ENCODE results near the gene COL4A5.

COL4A5 gene

GRCh38 chrX:108415146-108415545, 24.5 kb upstream of the COL4A5 start:
- H3K79me2 ChIP-seq (ENCODE audit: control insufficient read depth, low read length): no peaks in the 10 kb centered on the region
- H3F3A ChIP-seq (ENCODE audit: control insufficient read depth, insufficient read depth): no peaks in the 10 kb centered on the region
- H3K4me3 ChIP-seq (ENCODE audit: low read length): no peak overlapping the region
- H3K9me3 ChIP-seq (ENCODE audit: control insufficient read depth, insufficient read depth, low read length): no peaks in the 10 kb centered on the region
- no peak overlapping the region for H3K27ac ChIP-seq (ENCODE audit: low read depth, low read length)
- no peaks in the 10 kb centered on the region for H3K27me3 ChIP-seq (ENCODE audit: control insufficient read depth, low read length)
- H4K20me1 ChIP-seq (ENCODE audit: control insufficient read depth, insufficient read depth, low read depth, low read length): no peaks in the 10 kb centered on the region
- no peak overlapping the region for H3K4me2 ChIP-seq (ENCODE audit: low read length)
- TF ChIP-seq EZH2phosphoT487 (IDR thresholded peaks at IDR 0.05; ENCODE audit: borderline replicate concordance, low read length): no peak
- TF ChIP-seq CTCF (IDR thresholded peaks at IDR 0.05; ENCODE audit: low read depth, low read length, poor library complexity, severe bottlenecking): no peak
- no peaks in the 10 kb centered on the region for H3K4me1 ChIP-seq (ENCODE audit: control insufficient read depth, low read length)
- no peaks in the 10 kb centered on the region for H3K36me3 ChIP-seq (ENCODE audit: control insufficient read depth, low read length)
- no peaks in the 10 kb centered on the region for H3K9me2 ChIP-seq (replicated peaks; ENCODE audit: control insufficient read depth, low read length)

GRCh38 chrX:108415891-108416290, 23.7 kb upstream of the COL4A5 start:
- no peaks in the 10 kb centered on the region for H3K4me1 ChIP-seq (ENCODE audit: control insufficient read depth, low read length)

GRCh38 chrX:108417257-108417656, 22.4 kb upstream of the COL4A5 start:
- H4K20me1 ChIP-seq (ENCODE audit: control insufficient read depth, insufficient read depth, low read depth, low read length): no peaks in the 10 kb centered on the region
- H3K4me3 ChIP-seq (ENCODE audit: low read length): no peak overlapping the region
- TF ChIP-seq CTCF (IDR thresholded peaks at IDR 0.05; ENCODE audit: low read depth, low read length, poor library complexity, severe bottlenecking): no peak
- TF ChIP-seq EZH2phosphoT487 (IDR thresholded peaks at IDR 0.05; ENCODE audit: borderline replicate concordance, low read length): no peak
- H3K27ac ChIP-seq (ENCODE audit: low read depth, low read length): no peak overlapping the region
- H3K79me2 ChIP-seq (ENCODE audit: control insufficient read depth, low read length): no peaks in the 10 kb centered on the region
- no peaks in the 10 kb centered on the region for H3K36me3 ChIP-seq (ENCODE audit: control insufficient read depth, low read length)
- no peaks in the 10 kb centered on the region for H3K9me3 ChIP-seq (ENCODE audit: control insufficient read depth, insufficient read depth, low read length)
- no peaks in the 10 kb centered on the region for H3K27me3 ChIP-seq (ENCODE audit: control insufficient read depth, low read length)
- no peak overlapping the region for H3K4me2 ChIP-seq (ENCODE audit: low read length)
- H3K9me2 ChIP-seq (replicated peaks; ENCODE audit: control insufficient read depth, low read length): no peaks in the 10 kb centered on the region
- no peaks in the 10 kb centered on the region for H3K4me1 ChIP-seq (ENCODE audit: control insufficient read depth, low read length)
- no peaks in the 10 kb centered on the region for H3F3A ChIP-seq (ENCODE audit: control insufficient read depth, insufficient read depth)

More at GRCh38 chrX:108415891-108416290, 23.7 kb upstream of the COL4A5 start:
- no peak overlapping the region for H3K4me2 ChIP-seq (ENCODE audit: low read length)
- H3K9me3 ChIP-seq (ENCODE audit: control insufficient read depth, insufficient read depth, low read length): no peaks in the 10 kb centered on the region
- no peaks in the 10 kb centered on the region for H3K27me3 ChIP-seq (ENCODE audit: control insufficient read depth, low read length)
- no peaks in the 10 kb centered on the region for H3K36me3 ChIP-seq (ENCODE audit: control insufficient read depth, low read length)
- H3F3A ChIP-seq (ENCODE audit: control insufficient read depth, insufficient read depth): no peaks in the 10 kb centered on the region
- no peaks in the 10 kb centered on the region for H3K79me2 ChIP-seq (ENCODE audit: control insufficient read depth, low read length)
- no peak overlapping the region for H3K4me3 ChIP-seq (ENCODE audit: low read length)
- H3K9me2 ChIP-seq (replicated peaks; ENCODE audit: control insufficient read depth, low read length): no peaks in the 10 kb centered on the region
- no peak overlapping the region for H3K27ac ChIP-seq (ENCODE audit: low read depth, low read length)
- H4K20me1 ChIP-seq (ENCODE audit: control insufficient read depth, insufficient read depth, low read depth, low read length): no peaks in the 10 kb centered on the region
- TF ChIP-seq EZH2phosphoT487 (IDR thresholded peaks at IDR 0.05; ENCODE audit: borderline replicate concordance, low read length) (no peak), CTCF (IDR thresholded peaks at IDR 0.05; ENCODE audit: low read depth, low read length, poor library complexity, severe bottlenecking) (no peak)

GRCh38 chrX:108419401-108419800, 20.2 kb upstream of the COL4A5 start:
- Histone ChIP-seq H3K4me3 (ENCODE audit: low read length) (no peak overlapping the region), H3K27ac (ENCODE audit: low read depth, low read length) (no peak overlapping the region)

More at GRCh38 chrX:108419401-108419800, 20.2 kb upstream of the COL4A5 start:
- no peaks in the 10 kb centered on the region for H3K36me3 ChIP-seq (ENCODE audit: control insufficient read depth, low read length)
- no peak overlapping the region for H3K4me2 ChIP-seq (ENCODE audit: low read length)
- no peak for TF ChIP-seq CTCF (IDR thresholded peaks at IDR 0.05; ENCODE audit: low read depth, low read length, poor library complexity, severe bottlenecking)
- TF ChIP-seq EZH2phosphoT487 (IDR thresholded peaks at IDR 0.05; ENCODE audit: borderline replicate concordance, low read length): no peak
- no peaks in the 10 kb centered on the region for H3K4me1 ChIP-seq (ENCODE audit: control insufficient read depth, low read length)
- H3K9me3 ChIP-seq (ENCODE audit: control insufficient read depth, insufficient read depth, low read length): no peaks in the 10 kb centered on the region
- H3K79me2 ChIP-seq (ENCODE audit: control insufficient read depth, low read length): no peaks in the 10 kb centered on the region
- no peaks in the 10 kb centered on the region for H4K20me1 ChIP-seq (ENCODE audit: control insufficient read depth, insufficient read depth, low read depth, low read length)
- no peaks in the 10 kb centered on the region for H3F3A ChIP-seq (ENCODE audit: control insufficient read depth, insufficient read depth)
- no peaks in the 10 kb centered on the region for H3K9me2 ChIP-seq (replicated peaks; ENCODE audit: control insufficient read depth, low read length)
- H3K27me3 ChIP-seq (ENCODE audit: control insufficient read depth, low read length): no peaks in the 10 kb centered on the region

Measured in DOHH2 (cell line).